Liver (tissue), 3 donors: ENCODE results near the gene SMARCD2.

ENCODE experiments used
- ATF3 ChIP-seq: IDR thresholded peaks from 2 replicates; pipeline ENCODE4 v1.6.1; 2016; ENCODE audit warnings: antibody characterized with exemption
- CTCF ChIP-seq: fragments of 150-350 bp; IDR thresholded peaks from 2 replicates; pipeline ENCODE4 v1.5.1; 2017; ENCODE audit warnings: improper control_type of control experiment, low read depth, low read length; ENCODE audit not compliant: missing input control
- EGR1 ChIP-seq, 2 donors: IDR thresholded peaks; 2 replicates each; pipeline ENCODE4 v1.6.1; 2016 to 2018; ENCODE audit warnings: antibody characterized with exemption in 2 of 2, low read depth in 2 of 2
- FOXA1 ChIP-seq: IDR thresholded peaks from 2 replicates; pipeline ENCODE4 v1.6.1; 2016; ENCODE audit warnings: antibody characterized with exemption
- FOXA2 ChIP-seq: IDR thresholded peaks from 2 replicates; pipeline ENCODE4 v1.6.1; 2016; ENCODE audit warnings: antibody characterized with exemption
- GABPA ChIP-seq, 2 donors: IDR thresholded peaks in 1 of 2; conservative IDR thresholded peaks in 1 of 2; 2 replicates each; pipeline ENCODE4 v1.6.1; 2016; ENCODE audit warnings: antibody characterized with exemption in 2 of 2, mild to moderate bottlenecking in 1 of 2, moderate library complexity in 1 of 2
- JUND ChIP-seq, 2 donors: IDR thresholded peaks; 2 replicates each; pipeline ENCODE4 v1.6.1; 2016; ENCODE audit warnings: antibody characterized with exemption in 2 of 2
- MAX ChIP-seq: IDR thresholded peaks from 2 replicates; pipeline ENCODE4 v1.6.1; 2016; ENCODE audit warnings: antibody characterized with exemption
- RAD21 ChIP-seq, 2 donors: IDR thresholded peaks; 2 replicates each; pipeline ENCODE4 v1.6.1; 2016; ENCODE audit warnings: antibody characterized with exemption in 2 of 2, mild to moderate bottlenecking in 2 of 2
- REST ChIP-seq: IDR thresholded peaks from 2 replicates; pipeline ENCODE4 v1.6.1; 2016; ENCODE audit warnings: antibody characterized with exemption, mild to moderate bottlenecking
- SP1 ChIP-seq: IDR thresholded peaks from 2 replicates; pipeline ENCODE4 v1.6.1; 2018; ENCODE audit warnings: antibody characterized with exemption, mild to moderate bottlenecking
- TAF1 ChIP-seq: conservative IDR thresholded peaks from 2 replicates; pipeline ENCODE4 v1.6.1; 2016; ENCODE audit warnings: antibody characterized with exemption, mild to moderate bottlenecking
- YY1 ChIP-seq: IDR thresholded peaks from 2 replicates; pipeline ENCODE4 v1.6.1; 2016; ENCODE audit warnings: antibody characterized with exemption, mild to moderate bottlenecking
- donor health status: healthy.
- donor health status: healthy.

- TF ChIP-seq CTCF (no peak), YY1 (no peak), REST (no peak), FOXA2 (no peak), MAX (no peak), TAF1 (no peak), SP1 (no peak), ATF3 (no peak), EGR1 (IDR thresholded peaks at IDR 0.05; ENCODE audit: low read depth in 2 of 2) (no peak), RAD21 (IDR thresholded peaks at IDR 0.05) (no peak), FOXA1 (no peak), GABPA (IDR thresholded peaks at IDR 0.05 in 1 of 2, conservative IDR thresholded peaks at IDR 0.05 in 1 of 2) (no peak), JUND (IDR thresholded peaks at IDR 0.05) (no peak)
Observed at GRCh38 chr17:63824362-63824761, 18.1 kb downstream of the SMARCD2 start.
